Inflammatory macrophage (primary cell): ENCODE measurements around the gene PTPRCAP.

ENCODE experiments used
- DNase-seq, 2 donors: peaks; one replicate each; pipeline ENCODE4 v3.0.0-alpha.2; 2020 to 2022

Gene PTPRCAP

GRCh38 chr11:67423891-67424613 lies 13.4 kb downstream of the PTPRCAP start:
- no peak for DNase-seq

GRCh38 chr11:67423466-67423865 lies 14.0 kb downstream of the PTPRCAP start:
- no peak for DNase-seq

- no peak for DNase-seq
These were observed 14.6 kb downstream of the PTPRCAP start for GRCh38 chr11:67422891-67423290.

- no peak for DNase-seq
These were observed 16.0 kb downstream of the PTPRCAP start for GRCh38 chr11:67421430-67422031.

GRCh38 chr11:67420646-67421429 lies 16.6 kb downstream of the PTPRCAP start:
- peak; percentile 88 to 94 for DNase-seq

- DNase-seq = no peak
These were observed 17.3 kb downstream of the PTPRCAP start for GRCh38 chr11:67420147-67420645.

DNA sequence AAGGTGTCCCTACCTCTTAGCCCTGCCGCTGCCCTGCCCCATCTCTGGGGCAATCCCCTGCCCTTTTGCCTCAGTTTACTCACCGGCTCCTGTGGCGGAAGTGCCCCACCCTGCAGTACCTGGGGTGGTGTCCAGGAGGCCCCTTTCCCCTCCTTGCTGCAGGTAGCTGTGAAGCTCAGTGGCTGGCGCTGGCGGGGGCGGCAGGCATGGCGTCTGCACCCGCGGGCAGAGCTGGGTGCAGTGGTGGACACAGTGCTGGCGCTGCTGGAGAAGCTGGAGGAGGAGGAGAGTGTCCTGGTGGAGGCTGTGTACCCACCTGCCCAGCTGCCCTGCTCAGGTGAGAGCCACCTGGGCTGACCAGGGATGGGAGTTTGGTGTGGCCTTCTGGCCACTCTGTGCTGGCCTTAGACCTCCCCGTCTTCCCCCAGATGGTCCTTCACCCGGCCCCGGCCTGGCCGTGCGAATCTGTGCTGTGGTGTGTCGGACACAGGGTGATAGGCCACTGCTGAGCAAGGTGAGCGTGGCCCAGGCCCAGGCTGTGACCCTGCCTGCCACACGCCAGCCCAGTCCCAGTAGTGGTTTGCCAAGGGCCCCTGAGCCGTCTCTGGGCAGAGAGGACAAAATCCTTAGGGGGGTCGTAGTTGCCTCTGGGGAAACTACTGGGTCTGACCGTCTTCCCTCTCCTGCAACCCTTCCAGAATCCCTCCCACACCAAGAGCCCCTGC lies 18.0 kb downstream of the PTPRCAP start:
- no peak for DNase-seq

- DNase-seq = no peak
These were observed 18.8 kb downstream of the PTPRCAP start for GRCh38 chr11:67418476-67419281.

GRCh38 chr11:67417425-67417824 lies 20.1 kb downstream of the PTPRCAP start:
- DNase-seq = no peak

DNA sequence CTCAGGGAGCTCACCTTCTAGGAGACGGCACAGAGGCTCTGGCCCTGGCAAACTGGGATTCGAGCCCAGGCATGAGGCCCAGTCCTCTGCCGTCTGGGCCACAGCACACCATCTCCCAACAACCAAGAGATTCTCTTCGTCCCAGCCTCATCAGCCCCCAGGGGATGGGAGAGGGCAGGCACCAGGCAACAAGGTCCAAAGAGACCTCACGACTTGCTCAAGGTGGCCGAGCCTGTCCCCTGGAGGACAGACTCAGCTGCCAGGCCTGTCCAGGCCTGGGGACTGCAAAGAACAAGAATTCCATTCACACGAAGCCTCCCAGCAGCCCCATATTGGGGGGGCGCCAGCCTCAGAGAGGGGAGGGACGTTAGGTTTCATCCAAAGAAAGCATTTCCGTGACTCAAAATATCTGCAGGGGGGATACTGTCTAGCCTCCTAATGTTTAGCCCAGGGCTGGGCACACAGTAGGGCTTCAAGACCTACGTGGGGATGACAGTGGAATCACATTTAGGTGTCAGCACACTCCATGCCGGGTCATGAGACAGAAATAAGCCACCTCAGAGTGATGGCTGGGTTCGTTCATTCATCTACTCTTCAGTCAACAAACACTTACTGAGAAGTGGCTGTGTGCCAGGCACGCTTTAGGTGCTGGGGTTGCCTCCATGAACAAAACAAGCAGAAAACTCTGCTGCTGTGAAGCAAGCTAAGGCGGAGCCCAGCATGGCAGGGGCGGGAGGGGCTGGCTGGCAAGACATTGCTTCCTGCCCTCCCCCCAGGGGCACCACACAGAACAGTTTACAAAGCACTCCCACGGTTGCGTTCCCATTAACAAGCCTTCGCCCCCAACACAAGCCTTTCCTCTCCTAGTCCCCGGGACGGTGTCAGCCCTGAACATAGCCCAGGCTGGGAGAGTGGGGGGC lies 20.8 kb downstream of the PTPRCAP start:
- no peak for DNase-seq

DNA sequence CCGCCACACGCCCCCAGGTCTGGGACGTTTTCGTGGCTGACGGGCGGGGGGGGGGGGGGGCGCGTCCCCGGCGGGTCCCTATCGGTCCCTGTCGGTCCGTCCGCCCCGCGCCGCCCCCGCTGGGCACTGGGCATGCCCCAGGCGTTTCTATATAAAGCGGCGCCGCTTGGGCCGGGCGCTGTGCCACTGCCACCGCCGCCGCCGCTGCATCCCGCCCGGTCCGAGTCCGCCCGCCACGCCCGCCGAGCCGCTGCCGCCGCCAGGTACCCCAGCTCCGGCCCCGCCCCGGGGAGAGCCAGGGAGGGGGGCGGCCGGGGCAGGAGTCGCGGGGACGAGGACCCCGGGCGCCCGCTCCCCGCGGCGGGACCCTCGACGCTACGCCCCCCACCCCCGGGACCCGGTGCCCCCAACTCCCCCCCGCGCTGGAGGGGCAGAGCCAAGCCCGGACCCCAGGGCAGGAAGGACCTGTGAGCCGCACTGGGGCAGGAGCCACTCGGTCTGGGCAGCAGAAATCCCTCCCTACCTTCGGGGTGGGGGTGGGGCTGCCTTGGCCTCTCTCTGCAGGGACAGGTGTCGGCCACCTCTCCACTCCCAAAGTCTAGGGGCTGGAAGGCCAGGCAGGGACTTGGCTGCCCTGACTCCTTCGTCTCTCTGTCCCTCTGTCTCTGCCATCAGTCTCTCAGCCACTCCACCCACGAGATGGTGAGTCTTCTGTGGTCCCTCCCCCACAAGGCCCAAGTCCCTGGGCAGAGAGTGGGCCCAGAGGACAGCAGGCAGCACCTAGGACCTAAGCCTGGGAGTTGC lies 21.8 kb downstream of the PTPRCAP start, which contains the start of gene CARNS1:
Gene CARNS1, plus strand, starts transcription at position 178 of the 804 bp plus-strand sequence. Its CDS starts 522 bp downstream, at position 700.
- no peak for DNase-seq

DNA sequence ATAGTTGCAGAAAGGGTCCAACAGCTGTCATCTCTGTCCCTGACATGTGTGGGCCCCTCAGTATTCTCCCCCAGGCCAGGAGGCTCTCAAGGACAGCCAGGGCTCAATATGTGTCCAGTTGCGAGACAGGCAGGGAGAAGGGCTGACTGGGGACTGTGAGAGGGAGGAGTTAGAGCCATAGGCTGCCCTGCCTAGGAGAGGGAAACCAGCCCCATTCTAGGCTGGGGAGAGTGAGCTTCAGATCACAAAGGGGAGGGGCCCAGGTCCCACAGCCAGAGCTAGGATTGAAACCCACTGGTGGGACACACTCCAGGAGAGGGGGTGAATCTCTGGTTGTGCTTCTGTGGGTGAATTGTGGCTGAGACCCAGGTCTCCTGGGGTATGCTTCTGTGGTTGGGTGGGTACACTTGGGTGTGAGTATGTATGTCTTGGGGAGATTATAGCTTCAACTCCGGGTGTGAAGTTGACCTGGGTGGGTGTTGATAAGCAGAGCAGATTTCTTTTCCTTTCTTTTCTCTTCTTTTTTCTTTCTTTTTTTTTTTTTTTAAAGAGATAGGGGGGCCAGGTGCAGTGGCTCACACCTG lies 24.1 kb downstream of the PTPRCAP start:
- no peak for DNase-seq

DNA sequence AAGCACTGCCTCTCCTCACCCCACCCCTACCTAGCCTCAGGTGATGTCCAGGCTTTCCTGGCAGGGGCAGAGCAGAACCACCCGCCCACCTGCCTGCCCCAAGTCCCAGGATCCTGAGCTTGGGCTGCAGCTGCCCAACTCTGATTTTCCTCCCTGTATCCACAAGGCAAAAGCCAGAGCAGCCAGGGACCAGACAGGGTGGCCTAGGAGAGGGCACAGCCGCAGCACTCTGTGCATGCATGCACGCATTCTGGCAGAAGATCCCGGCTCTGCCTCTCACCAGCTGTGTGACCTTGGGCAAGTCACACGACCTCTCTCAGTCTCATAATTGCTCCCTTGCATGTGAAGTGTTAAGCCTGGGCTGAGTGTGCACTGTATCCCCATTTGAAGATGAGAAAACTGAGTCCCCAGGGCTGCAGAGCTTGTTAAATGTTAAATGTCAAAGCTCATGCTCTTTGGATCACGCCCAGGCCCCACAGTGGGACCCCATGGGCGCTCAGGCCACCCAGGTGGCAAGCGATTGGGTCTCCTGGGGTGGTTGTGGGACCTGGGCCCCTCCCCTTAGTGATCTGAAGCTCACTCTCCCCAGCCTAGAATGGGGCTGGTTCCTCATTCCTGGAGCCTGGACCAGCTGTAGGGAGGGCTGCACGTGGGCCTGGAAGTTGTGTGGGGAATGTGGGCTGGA lies 24.8 kb downstream of the PTPRCAP start:
- no peak for DNase-seq

- no peak for DNase-seq
These were observed 25.7 kb downstream of the PTPRCAP start for GRCh38 chr11:67411785-67412152.

GRCh38 chr11:67410984-67411784 lies 26.3 kb downstream of the PTPRCAP start:
- no peak for DNase-seq

DNA sequence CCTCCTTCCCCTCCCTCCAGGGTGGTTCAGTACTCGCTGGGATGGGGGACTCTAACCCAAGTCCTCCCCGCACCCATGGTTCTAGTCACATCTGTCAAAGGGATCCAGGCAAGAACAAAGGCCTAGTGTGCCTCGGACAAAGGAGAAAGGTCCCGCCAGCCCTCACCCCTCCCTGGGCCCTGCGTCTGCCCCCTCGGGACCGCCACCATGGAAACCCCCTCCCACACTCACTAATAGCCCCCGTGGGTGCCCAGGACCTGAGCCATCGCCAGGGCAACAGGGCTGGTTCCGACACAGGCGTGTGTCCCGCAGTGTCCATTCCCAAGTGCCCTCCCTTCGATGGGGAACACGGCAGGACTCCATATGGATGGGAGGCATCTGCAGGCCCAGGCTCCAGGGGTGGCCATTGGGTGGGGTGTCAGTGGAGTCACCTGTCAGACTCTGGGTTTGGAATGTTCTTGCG lies 27.1 kb downstream of the PTPRCAP start:
- DNase-seq = no peak

DNA sequence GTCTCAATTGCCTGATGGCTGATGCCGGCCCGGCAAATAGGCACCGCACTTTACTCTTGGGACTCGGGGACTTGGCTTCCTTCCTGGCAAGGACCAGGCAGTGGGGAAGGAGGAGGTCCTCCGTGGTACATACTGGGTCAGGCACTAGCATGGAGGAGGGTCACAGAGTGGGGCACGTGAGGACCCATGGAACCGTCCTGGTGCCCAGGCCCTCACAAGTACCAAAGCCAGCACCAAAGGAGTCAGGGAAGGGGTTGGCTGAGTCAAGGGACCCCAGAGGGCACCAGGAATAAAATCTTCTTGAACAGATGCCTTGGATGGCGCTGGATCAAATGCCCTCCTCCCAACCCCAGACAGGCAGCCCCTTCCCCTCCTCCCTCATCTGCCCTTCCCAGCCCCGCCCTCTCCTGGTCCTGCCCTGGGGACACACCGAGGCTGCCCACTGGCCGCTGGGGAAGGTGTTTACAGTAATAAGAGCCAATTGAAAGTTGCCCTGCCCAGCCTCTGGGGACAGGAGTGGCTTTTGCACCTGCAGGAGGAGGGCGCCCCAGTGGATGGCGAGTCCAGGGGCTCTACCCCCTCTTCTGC lies 27.6 kb downstream of the PTPRCAP start:
- no peak for DNase-seq
